A549 (cell line): ENCODE results near the gene SPPL2C. TPM values are rescaled to one million over a fixed set of nuclear protein-coding genes. Genes with fewer than 3 reads are reported as not detected.

ENCODE experiments used
- ATAC-seq, 2 experiments: fragments of 200-7000 bp in 1 of 2; fragments of >200 bp in 1 of 2; cut with Nextera tagmentation in 1 of 2; cut with Tn5 transposase in 1 of 2; 3 replicates each; pipeline versions ENCODE4 v1.8.0 to v1.9.1; 2018 to 2020; ENCODE audit warnings: mild to moderate bottlenecking in 1 of 2, moderate library complexity in 1 of 2
- CTCF ChIA-PET: fragments of 300-600 bp; sonication (Branson Sonifier 250); formaldehyde crosslinking; extraction: SDS; loops from one replicate; lab custom pipeline; 2021; ENCODE audit warnings: antibody characterized with exemption, inconsistent platforms; lab: Yijun Ruan, JAX
- POLR2A ChIA-PET: fragments of 350-600 bp; formaldehyde crosslinking; extraction: SDS; loops from one replicate; lab custom pipeline; 2021; ENCODE audit warnings: antibody characterized with exemption, inconsistent platforms; lab: Yijun Ruan, JAX
- DNase-seq, 2 experiments: peaks; one replicate each; pipeline versions ENCODE4 v3.0.0 to v3.0.0-alpha.2; 2011 to 2016; ENCODE audit warnings: low read depth in 1 of 2, low spot score in 1 of 2
- FAIRE-seq: peaks from 2 replicates; lab custom pipeline; 2011; peaks lifted over from hg19 to GRCh38; lab: Jason Lieb, UNC
- H3K27ac ChIP-seq, 2 experiments: fragments of >200 bp; sonication (Bioruptor Twin); formaldehyde crosslinking; 3 replicates each; pipeline ENCODE4 v1.5.1; 2016 to 2017
- H3K4me1 ChIP-seq: fragments of >200 bp; sonication (Bioruptor Twin); formaldehyde crosslinking; 3 replicates; pipeline ENCODE4 v1.6.1; 2016
- H3K4me2 ChIP-seq: fragments of >200 bp; sonication (Bioruptor Twin); formaldehyde crosslinking; 3 replicates; pipeline ENCODE4 v1.6.1; 2016
- H3K4me3 ChIP-seq: fragments of >200 bp; sonication (Bioruptor Twin); formaldehyde crosslinking; 3 replicates; pipeline ENCODE4 v1.5.1; 2016
- H3K9me3 ChIP-seq: fragments of >200 bp; sonication (Bioruptor Twin); formaldehyde crosslinking; 3 replicates; pipeline ENCODE4 v1.6.1; 2016
- BCL3 ChIP-seq: fragments of >200 bp; sonication (Bioruptor Twin); formaldehyde crosslinking; IDR thresholded peaks from 3 replicates; pipeline ENCODE4 v1.6.1; 2016
- CEBPB ChIP-seq, 2 experiments: fragments of >200 bp in 1 of 2; sonication (Bioruptor Twin) in 1 of 2; formaldehyde crosslinking in 1 of 2; IDR thresholded peaks; 2 replicates each; pipeline ENCODE4 v1.6.1; 2012 to 2016
- CHD4 ChIP-seq: fragments of 200-600 bp; sonication (generic); IDR thresholded peaks from 2 replicates; pipeline ENCODE4 v1.6.1; 2016; ENCODE audit warnings: antibody characterized with exemption, mild to moderate bottlenecking, borderline replicate concordance
- EP300 ChIP-seq, 2 experiments: fragments of >200 bp; sonication (Bioruptor Twin); formaldehyde crosslinking; IDR thresholded peaks; 2 replicates in 1 of 2; 3 replicates in 1 of 2; pipeline ENCODE4 v1.6.1; 2016 to 2017
- ESRRA ChIP-seq: fragments of 150-350 bp; IDR thresholded peaks from 2 replicates; pipeline ENCODE4 v1.6.1; 2014; ENCODE audit warnings: mild to moderate bottlenecking, low read length, borderline replicate concordance
- FOSL2 ChIP-seq, 2 experiments: fragments of 450-650 bp in 1 of 2; fragments of >200 bp in 1 of 2; sonication (Bioruptor Twin) in 1 of 2; formaldehyde crosslinking; IDR thresholded peaks; 2 replicates each; pipeline versions ENCODE4 v1.5.0 to v1.6.1; 2016 to 2020; ENCODE audit warnings: mild to moderate bottlenecking in 1 of 2, moderate library complexity in 1 of 2
- HOXB13 ChIP-seq: fragments of 250-450 bp; sonication (Bioruptor Pico); IDR thresholded peaks from 2 replicates; pipeline ENCODE4 v1.5.0; 2020; ENCODE audit warnings: low read depth, mild to moderate bottlenecking, moderate library complexity
- KDM1A ChIP-seq: fragments of 200-600 bp; sonication (generic); IDR thresholded peaks from 2 replicates; pipeline ENCODE4 v1.6.1; 2016; ENCODE audit warnings: low read depth, mild to moderate bottlenecking
- MAX ChIP-seq: IDR thresholded peaks from 2 replicates; pipeline ENCODE4 v1.6.1; 2012
- MAZ ChIP-seq: fragments of 150-350 bp; IDR thresholded peaks from 2 replicates; pipeline ENCODE4 v1.6.1; 2014; ENCODE audit warnings: antibody characterized with exemption, low read depth, low read length, borderline replicate concordance
- NFE2L2 ChIP-seq: fragments of 150-350 bp; conservative IDR thresholded peaks from 2 replicates; pipeline ENCODE4 v1.6.1; 2014; ENCODE audit warnings: low read length
- NR3C1 ChIP-seq: fragments of >200 bp; sonication (Bioruptor Twin); formaldehyde crosslinking; IDR thresholded peaks from 3 replicates; pipeline ENCODE4 v1.6.1; 2017
- PHF8 ChIP-seq: fragments of 200-600 bp; sonication (generic); IDR thresholded peaks from 2 replicates; pipeline ENCODE4 v1.6.1; 2016; ENCODE audit warnings: low read depth, mild to moderate bottlenecking, antibody characterized with exemption, moderate library complexity, borderline replicate concordance
- RCOR1 ChIP-seq: fragments of 150-350 bp; IDR thresholded peaks from 2 replicates; pipeline ENCODE4 v1.6.1; 2014; ENCODE audit warnings: antibody characterized with exemption, low read length, low read depth
- SMC3 ChIP-seq: fragments of >200 bp; sonication (Bioruptor Twin); formaldehyde crosslinking; IDR thresholded peaks from 3 replicates; pipeline ENCODE4 v1.6.1; 2018; ENCODE audit warnings: inconsistent platforms
- SREBF2 ChIP-seq: fragments of 450-650 bp; IDR thresholded peaks from 2 replicates; pipeline ENCODE4 v1.6.1; 2014; ENCODE audit warnings: mild to moderate bottlenecking, moderate library complexity
- TFCP2L1 ChIP-seq: fragments of 250-450 bp; sonication (Bioruptor Pico); IDR thresholded peaks from 2 replicates; pipeline ENCODE4 v1.5.0; 2021; ENCODE audit warnings: mild to moderate bottlenecking
- TP53 ChIP-seq: fragments of 250-450 bp; sonication (Bioruptor Pico); IDR thresholded peaks from 2 replicates; pipeline ENCODE4 v1.5.0; 2021; ENCODE audit warnings: mild to moderate bottlenecking, moderate library complexity
- ZC3H11A ChIP-seq: fragments of 450-650 bp; IDR thresholded peaks from 2 replicates; pipeline ENCODE4 v1.6.1; 2014; ENCODE audit warnings: antibody characterized with exemption, mild to moderate bottlenecking
- ZSCAN20 ChIP-seq: fragments of 250-450 bp; sonication (Bioruptor Pico); IDR thresholded peaks from 2 replicates; pipeline ENCODE4 v1.8.0; 2022; ENCODE audit warnings: mild to moderate bottlenecking, moderate library complexity
- WGBS: methylation state at CpG from one replicate; pipeline ENCODE4 v1.1.6; 2017; ENCODE audit errors: missing lambda C conversion rate; 5-methylcytosine and 5-hydroxymethylcytosine counted together
- polyA plus RNA-seq, 4 experiments: library from polyadenylated mRNA; depleted of rRNA in 3 of 4; stranded (reverse); fragments of >200 nt; fragmentation: RNase III in 1 of 4; extraction: RNeasy Plus Mini Kit Qiagen cat#74134 plus additional on column Dnase treatment in 1 of 4; gene quantifications; 2 replicates in 3 of 4; 3 replicates in 1 of 4; pipeline ENCODE4 v1.2.3, GENCODE V29; 2011 to 2017

Gene SPPL2C
- polyA plus RNA-seq, 2 of the 4 experiments (the other 2 are of a cell fraction): not detected

- ChIA-PET POLR2A (no interaction called here), CTCF (interaction anchor here (0.7 to 2.0 kb wide), 6 partner anchors 9 to 109 kb away, joined by 3 to 5 read pairs (median 4); no protein-coding TSS in a partner anchor)
- Histone ChIP-seq H3K4me2 (no peak overlapping the region), H3K4me1 (no peaks in the 10 kb centered on the region), H3K27ac (no peak overlapping the region), H3K4me3 (no peak overlapping the region), H3K9me3 (0 out of 3 replicates have a peak, but pooled peaks cover 3% of the 10 kb centered on the region)
- TF ChIP-seq KDM1A (no peak), RCOR1 (no peak), BCL3 (no peak), CEBPB (IDR thresholded peaks at IDR 0.05) (no peak)
- FAIRE-seq (no peak), DNase-seq (no peak), ATAC-seq (no peak)
- WGBS: 3% methylated on average over 1 of the region's 1 CpG
Measured at GRCh38 chr17:45877467-45877866, 32.8 kb downstream of the SPPL2C start.

GRCh38 chr17:45883063-45883462, 38.4 kb downstream of the SPPL2C start:
- Histone ChIP-seq H3K9me3 (0 out of 3 replicates have a peak, but pooled peaks cover 3% of the 10 kb centered on the region), H3K4me3 (no peak overlapping the region), H3K4me1 (no peaks in the 10 kb centered on the region), H3K27ac (no peak overlapping the region), H3K4me2 (no peak overlapping the region)
- no peak for DNase-seq
- ChIA-PET CTCF (interaction anchor here (0.6 to 2.2 kb wide), 3 partner anchors 10 to 26 kb away, joined by 3 to 10 read pairs (median 3); no protein-coding TSS in a partner anchor), POLR2A (no interaction called here)
- WGBS: 52% methylated on average over 2 of the region's 2 CpGs
- TF ChIP-seq MAX (no peak), PHF8 (no peak), EP300 (IDR thresholded peaks at IDR 0.05) (no peak)
- no peak for ATAC-seq
- FAIRE-seq: no peak

- CTCF ChIA-PET: interaction anchor here (0.7 to 1.9 kb wide), 5 partner anchors 10 to 1155 kb away, joined by 3 to 7 read pairs (median 4); no protein-coding TSS in a partner anchor
- WGBS: 50% methylated on average over 2 of the region's 2 CpGs
- DNase-seq (no peak), FAIRE-seq (no peak), ATAC-seq (no peak)
- POLR2A ChIA-PET: no interaction called here
- Histone ChIP-seq H3K4me3 (no peak overlapping the region), H3K4me1 (no peaks in the 10 kb centered on the region), H3K4me2 (no peak overlapping the region), H3K27ac (no peak overlapping the region), H3K9me3 (no peaks in the 10 kb centered on the region)
- TF ChIP-seq TFCP2L1 (CRISPR knock-in tag) (no peak), ZC3H11A (peak; percentile 94), ESRRA (no peak)
Measured at GRCh38 chr17:45886852-45887251, 42.2 kb downstream of the SPPL2C start.

- Histone ChIP-seq H3K4me2 (no peak overlapping the region), H3K4me3 (no peak overlapping the region), H3K4me1 (no peaks in the 10 kb centered on the region), H3K27ac (no peak overlapping the region)
- ATAC-seq (no peak), FAIRE-seq (no peak), DNase-seq (no peak)
- ChIA-PET CTCF (interaction anchor here (1.2 to 1.9 kb wide), 3 partner anchors 14 to 57 kb away, joined by 3 to 7 read pairs (median 3); no protein-coding TSS in a partner anchor), POLR2A (no interaction called here)
- WGBS: 29% methylated on average over 5 of the region's 5 CpGs
- no peak for TF ChIP-seq FOSL2 (IDR thresholded peaks at IDR 0.05)
- TF ChIP-seq FOSL2 (CRISPR knock-in tag; IDR thresholded peaks at IDR 0.05): no peak
- TF ChIP-seq SREBF2: no peak
- TF ChIP-seq SMC3: no peak
- TF ChIP-seq HOXB13 (CRISPR knock-in tag): no peak
- TF ChIP-seq ESRRA: no peak
- no peak for TF ChIP-seq ZSCAN20 (CRISPR knock-in tag)
- no peak for TF ChIP-seq PHF8
- no peak for TF ChIP-seq NR3C1
- no peak for TF ChIP-seq NFE2L2
- no peak for TF ChIP-seq KDM1A
- TF ChIP-seq CHD4: no peak
- no peak for TF ChIP-seq TP53 (CRISPR knock-in tag)
- no peak for TF ChIP-seq MAZ
- TF ChIP-seq, all 56 proteins: peak for 0
- no peaks in the 10 kb centered on the region for H3K9me3 ChIP-seq
Measured at GRCh38 chr17:45888392-45888791, 43.7 kb downstream of the SPPL2C start.
